Esophagus muscularis mucosa (tissue), 3 donors: ENCODE results near the gene TRDN.

Experiments
- CTCF ChIP-seq, 3 experiments: fragments of 200-600 bp in 2 of 3; fragments of 450-650 bp in 1 of 3; sonication (generic) in 2 of 3; IDR thresholded peaks; one replicate each; pipeline ENCODE4 v1.5.1; 2017 to 2019; ENCODE audit warnings: antibody characterized with exemption in 3 of 3, mild to moderate bottlenecking in 2 of 3, moderate library complexity in 1 of 3
- POLR2A ChIP-seq: fragments of 450-650 bp; IDR thresholded peaks from one replicate; pipeline ENCODE4 v1.6.1; 2017; ENCODE audit warnings: antibody characterized with exemption, moderate library complexity, mild to moderate bottlenecking, low read depth
- POLR2AphosphoS5 ChIP-seq, 2 donors: sonication (generic); formaldehyde crosslinking; IDR thresholded peaks; one replicate each; pipeline ENCODE4 v1.6.1; 2017; ENCODE audit warnings: antibody characterized with exemption in 2 of 2

- TF ChIP-seq CTCF (IDR thresholded peaks at IDR 0.05) (no peak), POLR2AphosphoS5 (IDR thresholded peaks at IDR 0.05) (no peak), POLR2A (no peak)
These were observed 169.4 kb downstream of the TRDN start for GRCh38 chr6:123467392-123467791.
